A549 (cell line): Measurements from ENCODE around the gene SLC36A3. TPM values are rescaled to one million over a fixed set of nuclear protein-coding genes. Genes with fewer than 3 reads are reported as not detected.
A peak's percentile ranks its signal among the peaks of the same experiment; 100 is the strongest.

Experiments used
- ATAC-seq, 2 experiments: fragments of 200-7000 bp in 1 of 2; fragments of >200 bp in 1 of 2; cut with Nextera tagmentation in 1 of 2; cut with Tn5 transposase in 1 of 2; 3 replicates each; pipeline versions ENCODE4 v1.8.0 to v1.9.1; 2018 to 2020; ENCODE audit warnings: mild to moderate bottlenecking in 1 of 2, moderate library complexity in 1 of 2
- CTCF ChIA-PET: fragments of 300-600 bp; sonication (Branson Sonifier 250); formaldehyde crosslinking; extraction: SDS; loops from one replicate; lab custom pipeline; 2021; ENCODE audit warnings: antibody characterized with exemption, inconsistent platforms; lab: Yijun Ruan, JAX
- POLR2A ChIA-PET: fragments of 350-600 bp; formaldehyde crosslinking; extraction: SDS; loops from one replicate; lab custom pipeline; 2021; ENCODE audit warnings: antibody characterized with exemption, inconsistent platforms; lab: Yijun Ruan, JAX
- DNase-seq, 2 experiments: peaks; one replicate each; pipeline versions ENCODE4 v3.0.0 to v3.0.0-alpha.2; 2011 to 2016; ENCODE audit warnings: low read depth in 1 of 2, low spot score in 1 of 2
- FAIRE-seq: peaks from 2 replicates; lab custom pipeline; 2011; peaks lifted over from hg19 to GRCh38; lab: Jason Lieb, UNC
- H3K27ac ChIP-seq, 2 experiments: fragments of >200 bp; sonication (Bioruptor Twin); formaldehyde crosslinking; 3 replicates each; pipeline ENCODE4 v1.5.1; 2016 to 2017
- H3K4me1 ChIP-seq: fragments of >200 bp; sonication (Bioruptor Twin); formaldehyde crosslinking; 3 replicates; pipeline ENCODE4 v1.6.1; 2016
- H3K4me2 ChIP-seq: fragments of >200 bp; sonication (Bioruptor Twin); formaldehyde crosslinking; 3 replicates; pipeline ENCODE4 v1.6.1; 2016
- H3K4me3 ChIP-seq: fragments of >200 bp; sonication (Bioruptor Twin); formaldehyde crosslinking; 3 replicates; pipeline ENCODE4 v1.5.1; 2016
- H3K9me3 ChIP-seq: fragments of >200 bp; sonication (Bioruptor Twin); formaldehyde crosslinking; 3 replicates; pipeline ENCODE4 v1.6.1; 2016
- CBX2 ChIP-seq: fragments of 200-600 bp; sonication (generic); IDR thresholded peaks from 2 replicates; pipeline ENCODE4 v1.6.1; 2016; ENCODE audit warnings: low read depth, mild to moderate bottlenecking, borderline replicate concordance
- CEBPB ChIP-seq, 2 experiments: fragments of >200 bp in 1 of 2; sonication (Bioruptor Twin) in 1 of 2; formaldehyde crosslinking in 1 of 2; IDR thresholded peaks; 2 replicates each; pipeline ENCODE4 v1.6.1; 2012 to 2016
- CHD4 ChIP-seq: fragments of 200-600 bp; sonication (generic); IDR thresholded peaks from 2 replicates; pipeline ENCODE4 v1.6.1; 2016; ENCODE audit warnings: antibody characterized with exemption, mild to moderate bottlenecking, borderline replicate concordance
- CTCF ChIP-seq: fragments of >200 bp; sonication (Bioruptor Twin); formaldehyde crosslinking; IDR thresholded peaks from 3 replicates; pipeline ENCODE4 v1.5.1; 2016
- E2F6 ChIP-seq: IDR thresholded peaks from 2 replicates; pipeline ENCODE4 v1.6.1; 2012; ENCODE audit warnings: low read depth, borderline replicate concordance
- EP300 ChIP-seq, 2 experiments: fragments of >200 bp; sonication (Bioruptor Twin); formaldehyde crosslinking; IDR thresholded peaks; 2 replicates in 1 of 2; 3 replicates in 1 of 2; pipeline ENCODE4 v1.6.1; 2016 to 2017
- ESRRA ChIP-seq: fragments of 150-350 bp; IDR thresholded peaks from 2 replicates; pipeline ENCODE4 v1.6.1; 2014; ENCODE audit warnings: mild to moderate bottlenecking, low read length, borderline replicate concordance
- FOSB ChIP-seq: fragments of 250-450 bp; sonication (Bioruptor Pico); IDR thresholded peaks from 2 replicates; pipeline ENCODE4 v1.5.0; 2020; ENCODE audit warnings: mild to moderate bottlenecking, moderate library complexity
- FOXS1 ChIP-seq: fragments of 250-450 bp; sonication (Bioruptor Pico); IDR thresholded peaks from 2 replicates; pipeline ENCODE4 v1.5.0; 2020; ENCODE audit warnings: mild to moderate bottlenecking, moderate library complexity
- GATA3 ChIP-seq: IDR thresholded peaks from 2 replicates; pipeline ENCODE4 v1.6.1; 2012; ENCODE audit warnings: borderline replicate concordance
- HDAC2 ChIP-seq: fragments of 200-600 bp; sonication (generic); IDR thresholded peaks from 2 replicates; pipeline ENCODE4 v1.6.1; 2016
- HEYL ChIP-seq: fragments of 250-450 bp; sonication (Bioruptor Pico); IDR thresholded peaks from 2 replicates; pipeline ENCODE4 v1.8.0; 2021; ENCODE audit warnings: mild to moderate bottlenecking, moderate library complexity
- HOXA7 ChIP-seq: fragments of 250-450 bp; sonication (Bioruptor Pico); IDR thresholded peaks from 2 replicates; pipeline ENCODE4 v1.5.0; 2020; ENCODE audit warnings: mild to moderate bottlenecking, moderate library complexity
- HOXB13 ChIP-seq: fragments of 250-450 bp; sonication (Bioruptor Pico); IDR thresholded peaks from 2 replicates; pipeline ENCODE4 v1.5.0; 2020; ENCODE audit warnings: low read depth, mild to moderate bottlenecking, moderate library complexity
- JUN ChIP-seq, 2 experiments: fragments of >200 bp; sonication (Bioruptor Twin); formaldehyde crosslinking; IDR thresholded peaks; 2 replicates in 1 of 2; 3 replicates in 1 of 2; pipeline ENCODE4 v1.6.1; 2016 to 2017
- KDM5A ChIP-seq: fragments of 200-600 bp; sonication (generic); IDR thresholded peaks from 2 replicates; pipeline ENCODE4 v1.6.1; 2016; ENCODE audit warnings: antibody characterized with exemption, mild to moderate bottlenecking
- MAFK ChIP-seq: fragments of 450-650 bp; IDR thresholded peaks from 2 replicates; pipeline ENCODE4 v1.6.1; 2014; ENCODE audit not compliant: partially characterized antibody
- MYC ChIP-seq: IDR thresholded peaks from 2 replicates; pipeline ENCODE4 v1.6.1; 2012; ENCODE audit warnings: mild to moderate bottlenecking, inconsistent platforms, low read length, improper control_type of control experiment, borderline replicate concordance
- NPAS2 ChIP-seq: fragments of 250-450 bp; sonication (Bioruptor Pico); IDR thresholded peaks from 2 replicates; pipeline ENCODE4 v1.8.0; 2022; ENCODE audit warnings: mild to moderate bottlenecking, moderate library complexity, borderline replicate concordance
- PBX3 ChIP-seq: IDR thresholded peaks from 2 replicates; pipeline ENCODE4 v1.6.1; 2012
- PHF8 ChIP-seq: fragments of 200-600 bp; sonication (generic); IDR thresholded peaks from 2 replicates; pipeline ENCODE4 v1.6.1; 2016; ENCODE audit warnings: low read depth, mild to moderate bottlenecking, antibody characterized with exemption, moderate library complexity, borderline replicate concordance
- RAD21 ChIP-seq, 2 experiments: fragments of >200 bp in 1 of 2; sonication (Bioruptor Twin) in 1 of 2; formaldehyde crosslinking in 1 of 2; IDR thresholded peaks in 1 of 2; conservative IDR thresholded peaks in 1 of 2; 2 replicates in 1 of 2; 3 replicates in 1 of 2; pipeline ENCODE4 v1.6.1; 2012 to 2018; ENCODE audit warnings: inconsistent platforms in 1 of 2
- RARB ChIP-seq: fragments of 250-450 bp; sonication (Bioruptor Pico); IDR thresholded peaks from 2 replicates; pipeline ENCODE4 v1.8.0; 2021; ENCODE audit warnings: mild to moderate bottlenecking, moderate library complexity
- SMC3 ChIP-seq: fragments of >200 bp; sonication (Bioruptor Twin); formaldehyde crosslinking; IDR thresholded peaks from 3 replicates; pipeline ENCODE4 v1.6.1; 2018; ENCODE audit warnings: inconsistent platforms
- SREBF2 ChIP-seq: fragments of 450-650 bp; IDR thresholded peaks from 2 replicates; pipeline ENCODE4 v1.6.1; 2014; ENCODE audit warnings: mild to moderate bottlenecking, moderate library complexity
- TFCP2L1 ChIP-seq: fragments of 250-450 bp; sonication (Bioruptor Pico); IDR thresholded peaks from 2 replicates; pipeline ENCODE4 v1.5.0; 2021; ENCODE audit warnings: mild to moderate bottlenecking
- USF2 ChIP-seq: fragments of 450-650 bp; IDR thresholded peaks from 2 replicates; pipeline ENCODE4 v1.6.1; 2014; ENCODE audit warnings: antibody characterized with exemption
- ZNF302 ChIP-seq: fragments of 250-450 bp; sonication (Bioruptor Pico); IDR thresholded peaks from 2 replicates; pipeline ENCODE4 v1.9.0; 2021; ENCODE audit warnings: inconsistent platforms, mild to moderate bottlenecking, moderate library complexity
- WGBS: methylation state at CpG from one replicate; pipeline ENCODE4 v1.1.6; 2017; ENCODE audit errors: missing lambda C conversion rate; 5-methylcytosine and 5-hydroxymethylcytosine counted together
- polyA plus RNA-seq, 4 experiments: library from polyadenylated mRNA; depleted of rRNA in 3 of 4; stranded (reverse); fragments of >200 nt; fragmentation: RNase III in 1 of 4; extraction: RNeasy Plus Mini Kit Qiagen cat#74134 plus additional on column Dnase treatment in 1 of 4; gene quantifications; 2 replicates in 3 of 4; 3 replicates in 1 of 4; pipeline ENCODE4 v1.2.3, GENCODE V29; 2011 to 2017

The SLC36A3 gene
- polyA plus RNA-seq, 2 of the 4 experiments (the other 2 are of a cell fraction), result not detected

GRCh38 chr5:151278845-151279244, 24.7 kb downstream of the SLC36A3 start:
- H3K27ac ChIP-seq, result no peak overlapping the region
- ATAC-seq (no peak; a peak in 1 of 6 replicates), FAIRE-seq (no peak), DNase-seq (no peak)
- POLR2A ChIA-PET, result no interaction called here
- no peak overlapping the region for H3K4me3 ChIP-seq
- CTCF ChIA-PET, result interaction anchor here (0.9 to 1.6 kb wide), 3 partner anchors 9 to 63 kb away, joined by 4 read pairs; no protein-coding TSS in a partner anchor
- H3K4me2 ChIP-seq, result no peak overlapping the region
- WGBS, result 22% methylated on average over 5 of the region's 5 CpGs
- no peaks in the 10 kb centered on the region for H3K4me1 ChIP-seq
- TF ChIP-seq USF2 (no peak), CEBPB (IDR thresholded peaks at IDR 0.05) (no peak), RAD21 (conservative IDR thresholded peaks at IDR 0.05 in 1 of 2, IDR thresholded peaks at IDR 0.05 in 1 of 2) (no peak), CBX2 (no peak), RARB (CRISPR knock-in tag) (no peak), TFCP2L1 (CRISPR knock-in tag) (no peak), KDM5A (no peak), FOXS1 (CRISPR knock-in tag) (no peak), E2F6 (no peak), NPAS2 (CRISPR knock-in tag) (no peak), PBX3 (no peak), ZNF302 (CRISPR knock-in tag) (no peak), GATA3 (no peak), HEYL (CRISPR knock-in tag) (no peak), MAFK (no peak), HOXA7 (CRISPR knock-in tag) (no peak)
- H3K9me3 ChIP-seq, result no peaks in the 10 kb centered on the region

GRCh38 chr5:151275803-151276202, 27.8 kb downstream of the SLC36A3 start:
- Histone ChIP-seq H3K27ac (no peak overlapping the region), H3K4me3 (no peak overlapping the region), H3K9me3 (no peaks in the 10 kb centered on the region), H3K4me1 (no peaks in the 10 kb centered on the region), H3K4me2 (no peak overlapping the region)
- DNase-seq (no peak), ATAC-seq (no peak), FAIRE-seq (no peak)
- POLR2A ChIA-PET, result interaction anchor here (0.6 kb wide), 1 partner anchor 24 kb away, joined by 3 read pairs; no protein-coding TSS in a partner anchor
- peak; percentile 25 for TF ChIP-seq MAFK
- no peak for TF ChIP-seq JUN (IDR thresholded peaks at IDR 0.05)
- no peak for TF ChIP-seq HOXA7 (CRISPR knock-in tag)
- WGBS, result 46% methylated on average over 2 of the region's 2 CpGs
- CTCF ChIA-PET, result interaction anchor here (0.7 kb wide), 1 partner anchor 274 kb away, joined by 3 read pairs; no protein-coding TSS in a partner anchor

GRCh38 chr5:151274666-151275065, 28.9 kb downstream of the SLC36A3 start:
- DNase-seq (no peak), ATAC-seq (no peak), FAIRE-seq (no peak)
- no peak for TF ChIP-seq CTCF
- TF ChIP-seq PHF8, result no peak
- no peak for TF ChIP-seq ESRRA
- TF ChIP-seq HOXB13, result no peak
- TF ChIP-seq HDAC2, result no peak
- TF ChIP-seq EP300 (IDR thresholded peaks at IDR 0.05), result no peak
- TF ChIP-seq CHD4, result no peak
- no peak for TF ChIP-seq SMC3
- no peak for TF ChIP-seq ZNF302 (CRISPR knock-in tag)
- no peak for TF ChIP-seq FOSB
- no peak for TF ChIP-seq SREBF2
- TF ChIP-seq MYC, result no peak
- Histone ChIP-seq H3K4me2 (no peak overlapping the region), H3K9me3 (no peaks in the 10 kb centered on the region), H3K4me1 (no peaks in the 10 kb centered on the region), H3K4me3 (no peak overlapping the region), H3K27ac (no peak overlapping the region)
- CTCF ChIA-PET, result interaction anchor here (1.1 to 1.3 kb wide), 2 partner anchors 13 to 41 kb away, joined by 3 to 6 read pairs; no protein-coding TSS in a partner anchor
- POLR2A ChIA-PET, result no interaction called here
